NK-92 treated with Interleukin-12 subunit alpha and Interleukin-12 subunit beta, amount 100 ng/mL, for 24 hours (cell line): ENCODE results near the gene ZFX.

ENCODE experiments used
- DNase-seq: peaks from one replicate; lab custom pipeline; 2025; lab: John Stamatoyannopoulos, UW

The ZFX gene

DNA sequence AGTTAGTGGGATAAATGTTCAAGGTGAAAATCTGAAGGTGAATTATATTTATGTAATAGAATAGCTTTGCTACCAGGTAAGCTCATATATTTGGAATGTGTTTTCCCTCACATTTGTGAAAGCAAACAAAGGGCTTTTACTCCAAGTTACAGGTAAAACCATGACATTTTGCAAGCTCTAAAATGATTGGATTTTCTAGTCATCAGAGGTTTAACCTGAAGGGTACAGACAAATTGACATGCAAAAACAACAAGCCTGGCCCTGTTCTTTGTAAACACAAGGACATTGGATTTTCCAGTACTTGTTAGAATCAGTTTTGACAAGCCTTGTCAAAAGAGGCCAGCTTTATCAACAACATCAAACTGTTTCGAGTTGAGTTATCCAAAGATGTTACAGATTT lies 51.7 kb downstream of the ZFX start:
- no peak for DNase-seq

- DNase-seq = no peak
These were observed 53.0 kb downstream of the ZFX start for GRCh38 chrX:24202465-24203031.

GRCh38 chrX:24203072-24203808 lies 53.7 kb downstream of the ZFX start:
- DNase-seq = no peak

GRCh38 chrX:24204331-24204730 lies 54.8 kb downstream of the ZFX start:
- DNase-seq = no peak

DNA sequence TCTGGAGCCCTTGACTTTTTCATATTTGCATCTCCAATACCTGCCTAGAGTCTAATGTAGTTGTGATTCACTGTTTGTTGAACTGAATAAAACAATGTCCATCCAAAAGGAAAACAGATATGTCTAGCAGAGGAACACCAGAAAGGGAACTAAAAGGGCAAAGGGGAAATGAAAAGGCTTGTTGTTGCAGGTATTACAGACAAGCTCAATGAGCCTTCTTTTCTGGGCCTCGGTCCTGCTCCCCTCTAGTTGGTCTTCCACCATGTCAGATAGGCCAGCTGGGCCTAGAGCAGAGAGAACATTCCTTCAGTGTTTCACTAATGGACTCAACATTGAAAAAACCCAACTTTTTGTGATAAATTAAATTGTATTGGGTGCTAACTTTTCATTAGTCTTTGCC lies 55.4 kb downstream of the ZFX start:
- no peak for DNase-seq

DNA sequence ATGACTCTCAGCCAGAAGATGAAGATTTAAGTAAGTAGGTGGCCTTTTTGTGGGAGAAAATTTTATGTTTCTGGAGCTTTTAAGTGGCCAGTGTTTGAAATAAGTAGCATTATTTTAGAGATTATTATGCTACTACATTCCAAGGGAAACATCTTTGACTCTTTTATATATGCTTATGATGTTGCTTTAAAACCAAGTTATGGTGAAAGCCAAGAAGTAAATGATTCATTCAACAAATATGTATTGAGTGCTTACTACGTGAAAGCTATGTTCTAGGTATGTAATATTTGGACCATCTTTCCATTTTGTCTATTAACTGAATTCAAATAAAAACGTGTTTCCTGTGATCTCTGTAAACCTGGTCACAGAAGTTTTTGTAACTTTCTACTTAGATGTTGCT lies 58.3 kb downstream of the ZFX start:
- DNase-seq = no peak

GRCh38 chrX:24208496-24209240 lies 59.1 kb downstream of the ZFX start:
- no peak for DNase-seq

GRCh38 chrX:24210190-24210589 lies 60.7 kb downstream of the ZFX start:
- DNase-seq = no peak

GRCh38 chrX:24214568-24214967 lies 65.0 kb downstream of the ZFX start:
- no peak for DNase-seq

DNA sequence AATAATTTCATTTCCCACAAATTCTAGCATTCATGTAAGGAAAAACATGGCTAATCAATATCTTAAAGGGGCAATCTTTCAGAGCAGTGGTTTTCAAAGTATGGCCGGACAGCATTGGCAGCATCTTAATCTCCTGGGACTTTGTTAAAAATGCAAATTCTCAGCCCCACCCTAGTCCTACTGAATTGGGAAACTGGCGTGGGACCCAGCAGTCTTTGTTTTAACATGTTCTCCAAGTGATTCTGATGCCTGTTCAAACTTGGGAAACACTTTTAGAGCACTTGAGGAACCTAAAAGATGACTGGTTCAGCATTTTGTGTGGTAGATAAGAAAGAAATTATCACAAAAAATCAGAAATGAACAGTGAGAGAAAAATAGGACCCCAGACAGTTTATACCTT lies 65.7 kb downstream of the ZFX start:
- no peak for DNase-seq

DNA sequence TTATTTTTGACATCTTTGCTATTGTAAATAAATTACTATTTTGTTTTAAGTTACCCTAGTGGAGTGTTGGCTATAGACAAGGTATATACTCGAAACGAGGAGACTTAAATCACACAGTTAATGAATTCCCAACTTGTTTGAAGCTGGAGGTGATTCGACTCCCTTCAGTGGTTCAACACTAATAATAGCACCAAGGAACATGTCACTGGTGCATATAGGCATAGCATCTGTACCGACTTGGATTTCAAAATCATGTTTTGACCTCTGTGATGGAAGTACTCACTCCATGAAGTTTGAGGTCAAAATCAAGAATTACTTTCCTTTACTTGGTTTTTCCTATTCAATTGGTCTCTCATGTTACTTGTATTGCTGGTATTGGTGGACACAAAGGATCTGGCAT lies 66.5 kb downstream of the ZFX start:
- DNase-seq = no peak

- DNase-seq = no peak
These were observed 67.3 kb downstream of the ZFX start for GRCh38 chrX:24216827-24217226.

DNA sequence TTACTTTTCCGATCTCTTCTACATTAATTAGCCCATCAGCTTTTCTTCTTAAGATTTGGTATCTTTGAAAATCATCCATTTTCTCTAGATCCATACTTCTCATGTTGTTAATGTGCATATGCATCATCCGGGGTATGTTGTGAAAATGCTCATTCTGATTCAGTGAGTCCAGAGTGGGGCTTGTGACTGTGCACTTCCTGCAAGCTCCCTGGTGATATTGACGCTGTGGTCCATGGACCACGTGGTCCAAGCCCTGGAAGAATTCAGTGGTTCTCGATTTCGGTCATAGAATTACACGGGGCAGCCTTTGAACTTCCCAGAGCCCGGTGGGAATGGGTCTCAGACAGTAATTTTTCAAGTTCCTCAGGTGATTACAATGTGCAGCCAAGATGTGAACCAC lies 69.8 kb downstream of the ZFX start:
- no peak for DNase-seq

GRCh38 chrX:24221872-24222271 lies 72.3 kb downstream of the ZFX start:
- DNase-seq = no peak

GRCh38 chrX:24225265-24225664 lies 75.7 kb downstream of the ZFX start:
- no peak for DNase-seq

GRCh38 chrX:24226176-24226575 lies 76.6 kb downstream of the ZFX start:
- no peak for DNase-seq

GRCh38 chrX:24228596-24228995 lies 79.1 kb downstream of the ZFX start:
- DNase-seq = no peak

GRCh38 chrX:24229400-24229879 lies 79.9 kb downstream of the ZFX start:
- no peak for DNase-seq

GRCh38 chrX:24229976-24230375 lies 80.4 kb downstream of the ZFX start:
- no peak for DNase-seq

DNA sequence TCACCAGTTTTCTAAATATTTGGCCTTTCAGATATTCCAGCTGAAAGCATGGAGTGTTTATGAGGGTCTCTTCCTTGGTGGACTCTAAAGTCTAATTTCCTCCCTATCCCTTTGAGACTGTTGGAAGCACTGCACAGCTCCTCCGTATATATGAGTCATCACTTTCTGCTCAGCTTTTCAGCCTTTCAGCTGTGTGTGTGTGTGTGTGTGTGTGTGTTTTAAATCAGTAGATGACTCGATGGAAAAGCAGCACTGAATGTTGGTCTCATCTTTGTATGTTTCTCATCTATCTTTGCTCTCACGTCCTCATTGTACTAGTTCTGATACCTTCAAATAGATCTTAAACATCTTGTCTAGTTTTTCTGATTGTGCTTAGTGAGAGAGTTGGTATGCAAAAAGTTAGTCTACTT lies 81.6 kb downstream of the ZFX start:
- no peak for DNase-seq

DNA sequence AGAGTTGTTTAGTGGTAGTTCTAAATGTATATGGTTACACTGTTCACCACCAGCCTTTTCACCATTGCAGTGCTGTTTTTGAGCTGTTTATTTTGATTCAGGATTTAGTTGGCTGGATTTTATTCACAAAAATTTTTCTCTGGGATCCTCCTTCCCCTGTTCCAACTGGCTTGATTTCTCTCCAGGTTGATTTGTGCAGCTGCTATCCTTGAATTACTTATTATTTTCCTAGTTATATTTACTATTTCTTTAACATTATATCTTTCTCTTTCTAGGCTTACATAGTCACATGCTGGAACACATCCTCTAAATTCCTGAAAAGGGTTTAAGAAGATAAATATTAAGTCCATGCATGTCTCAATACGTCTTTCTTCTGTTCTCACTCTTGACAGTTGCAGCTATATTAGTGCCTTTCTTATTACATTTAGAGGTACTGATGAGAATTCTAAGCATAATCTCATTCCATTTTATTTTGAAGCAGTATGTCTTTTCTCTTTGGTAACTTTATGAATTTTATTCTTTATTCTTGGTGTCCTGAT lies 82.2 kb downstream of the ZFX start:
- no peak for DNase-seq

DNA sequence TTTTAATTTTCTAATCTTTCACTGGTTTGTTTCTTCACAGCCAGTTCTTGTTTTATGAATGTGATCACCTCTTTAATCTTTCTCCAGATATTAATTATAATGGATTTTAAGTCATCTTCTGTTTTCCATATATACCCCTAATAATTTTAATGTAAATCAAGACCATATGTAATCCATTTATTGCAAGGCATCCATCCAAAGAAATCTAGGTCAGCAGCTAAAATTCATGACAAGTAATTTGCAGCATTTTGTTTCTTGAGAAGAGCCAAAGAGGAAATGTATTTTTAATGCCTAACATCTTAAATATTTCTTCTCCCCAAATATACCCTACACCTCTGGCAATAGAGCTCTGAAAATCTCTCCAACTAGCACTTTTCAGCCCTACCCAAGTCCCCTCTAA lies 83.3 kb downstream of the ZFX start:
- DNase-seq = no peak
